KMS-11 (cell line): Measurements from ENCODE around the gene CALML5.

Experiments used
- H2AFZ ChIP-seq: fragments of 200-600 bp; sonication (generic); 2 replicates; pipeline ENCODE4 v1.6.1; 2016; ENCODE audit warnings: antibody characterized with exemption, mixed run types, low read depth
- H3K27ac ChIP-seq: fragments of 200-600 bp; sonication (generic); 2 replicates; pipeline ENCODE4 v1.6.1; 2016; ENCODE audit warnings: mild to moderate bottlenecking, mixed run types
- H3K27me3 ChIP-seq: fragments of 200-600 bp; sonication (generic); 2 replicates; pipeline ENCODE4 v1.6.1; 2017; ENCODE audit warnings: mild to moderate bottlenecking, low read depth, mixed run types, moderate library complexity; ENCODE audit not compliant: insufficient read depth
- H3K36me3 ChIP-seq: fragments of 200-600 bp; sonication (generic); 2 replicates; pipeline ENCODE4 v1.6.1; 2017; ENCODE audit warnings: mild to moderate bottlenecking, mixed run types; ENCODE audit not compliant: insufficient read depth
- H3K4me1 ChIP-seq: fragments of 200-600 bp; sonication (generic); 2 replicates; pipeline ENCODE4 v1.6.1; 2016; ENCODE audit warnings: mild to moderate bottlenecking, low read depth, mixed run types; ENCODE audit not compliant: poor library complexity, severe bottlenecking
- H3K4me2 ChIP-seq: fragments of 200-600 bp; sonication (generic); 2 replicates; pipeline ENCODE4 v1.7.0; 2016; ENCODE audit warnings: mild to moderate bottlenecking, mixed run types
- H3K4me3 ChIP-seq: fragments of 200-600 bp; sonication (generic); IDR thresholded peaks from 2 replicates; pipeline ENCODE4 v1.6.1; 2017; ENCODE audit warnings: low read depth, low read length, mixed read lengths; ENCODE audit not compliant: insufficient read depth
- H3K79me2 ChIP-seq: fragments of 200-600 bp; sonication (generic); 2 replicates; pipeline ENCODE4 v1.6.1; 2016; ENCODE audit warnings: low read depth, mixed run types; ENCODE audit not compliant: insufficient read depth
- H3K9ac ChIP-seq: fragments of 200-600 bp; sonication (generic); 2 replicates; pipeline ENCODE4 v1.6.1; 2016; ENCODE audit warnings: mild to moderate bottlenecking, mixed run types
- H4K20me1 ChIP-seq: fragments of 200-600 bp; sonication (generic); 2 replicates; pipeline ENCODE4 v1.6.1; 2016; ENCODE audit warnings: mild to moderate bottlenecking, mixed run types; ENCODE audit not compliant: insufficient read depth
- CTCF ChIP-seq: fragments of 200-600 bp; sonication (generic); conservative IDR thresholded peaks from 2 replicates; pipeline ENCODE4 v1.6.1; 2017; ENCODE audit warnings: low read depth, mild to moderate bottlenecking, antibody characterized with exemption, low read length, moderate library complexity, mixed read lengths

Gene CALML5

GRCh38 chr10:5502061-5502521 lies 2.7 kb upstream of the CALML5 start:
- Histone ChIP-seq H3K27me3 (no peaks in the 10 kb centered on the region), H3K79me2 (no peaks in the 10 kb centered on the region), H3K27ac (no peak overlapping the region), H4K20me1 (no peaks in the 10 kb centered on the region), H3K4me2 (no peak overlapping the region), H3K4me1 (no peaks in the 10 kb centered on the region), H2AFZ (no peak overlapping the region), H3K9ac (no peak overlapping the region), H3K36me3 (no peaks in the 10 kb centered on the region), H3K4me3 (no peak overlapping the region)
- no peak for TF ChIP-seq CTCF

GRCh38 chr10:5500910-5501309 lies 1.5 kb upstream of the CALML5 start:
- no peaks in the 10 kb centered on the region for H3K4me1 ChIP-seq

GRCh38 chr10:5500162-5500670 lies 846 bp upstream of the CALML5 start:
- Histone ChIP-seq H2AFZ (no peak overlapping the region), H3K9ac (no peak overlapping the region), H3K79me2 (no peaks in the 10 kb centered on the region), H3K4me1 (no peaks in the 10 kb centered on the region), H3K4me2 (no peak overlapping the region), H3K27me3 (no peaks in the 10 kb centered on the region), H4K20me1 (no peaks in the 10 kb centered on the region), H3K27ac (no peak overlapping the region), H3K36me3 (no peaks in the 10 kb centered on the region), H3K4me3 (no peak overlapping the region)
- TF ChIP-seq CTCF = no peak

More at GRCh38 chr10:5500910-5501309, 1.5 kb upstream of the CALML5 start:
- Histone ChIP-seq H2AFZ (no peak overlapping the region), H3K79me2 (no peaks in the 10 kb centered on the region), H3K27me3 (no peaks in the 10 kb centered on the region), H3K36me3 (no peaks in the 10 kb centered on the region), H3K4me3 (no peak overlapping the region), H3K4me2 (no peak overlapping the region), H3K27ac (no peak overlapping the region), H3K9ac (no peak overlapping the region), H4K20me1 (no peaks in the 10 kb centered on the region)
- no peak for TF ChIP-seq CTCF

GRCh38 chr10:5498791-5499492 lies 428 bp downstream of the CALML5 start:
- no peaks in the 10 kb centered on the region for H3K79me2 ChIP-seq
- H3K9ac ChIP-seq = no peak overlapping the region
- no peak overlapping the region for H3K27ac ChIP-seq
- no peak overlapping the region for H3K4me3 ChIP-seq
- no peaks in the 10 kb centered on the region for H3K36me3 ChIP-seq
- no peak overlapping the region for H2AFZ ChIP-seq
- no peak overlapping the region for H3K4me2 ChIP-seq
- no peaks in the 10 kb centered on the region for H3K4me1 ChIP-seq
- no peaks in the 10 kb centered on the region for H3K27me3 ChIP-seq
- TF ChIP-seq CTCF = no peak
- H4K20me1 ChIP-seq = no peaks in the 10 kb centered on the region
